VCaP (cell line): Measurements from ENCODE around the gene TNFRSF12A.

Source experiments
- H3K27ac ChIP-seq: fragments of 450-650 bp; 2 replicates; pipeline ENCODE4 v1.5.1; 2017
- TF ChIP-seq, protein P1 (sequence below): fragments of 450-650 bp; conservative IDR thresholded peaks from 2 replicates; pipeline ENCODE4 v1.5.1; 2017; ENCODE audit warnings: mild to moderate bottlenecking, moderate library complexity

The TNFRSF12A gene, protein sequence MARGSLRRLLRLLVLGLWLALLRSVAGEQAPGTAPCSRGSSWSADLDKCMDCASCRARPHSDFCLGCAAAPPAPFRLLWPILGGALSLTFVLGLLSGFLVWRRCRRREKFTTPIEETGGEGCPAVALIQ

DNA sequence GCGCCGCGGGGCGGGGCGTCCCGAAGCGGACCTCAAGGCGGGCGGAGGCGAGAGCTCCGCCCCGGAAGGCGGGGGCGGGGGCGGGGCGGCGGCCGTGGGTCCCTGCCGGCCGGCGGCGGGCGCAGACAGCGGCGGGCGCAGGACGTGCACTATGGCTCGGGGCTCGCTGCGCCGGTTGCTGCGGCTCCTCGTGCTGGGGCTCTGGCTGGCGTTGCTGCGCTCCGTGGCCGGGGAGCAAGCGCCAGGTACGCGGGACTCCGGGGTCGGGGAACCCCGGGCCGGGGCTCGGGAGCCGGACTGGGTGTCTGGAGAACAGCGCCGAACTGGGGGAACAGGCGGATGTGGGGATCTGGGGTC lies at the start of gene TNFRSF12A:
Gene TNFRSF12A (plus strand): TSS at position 122 of the 357 bp plus-strand sequence. CDS start 30 bp downstream, at position 152.
- H3K27ac ChIP-seq, result peak within 1 kb of the TSS; percentile 42; the same call in 1 of the 2 replicates
- TF ChIP-seq, protein P1, sequence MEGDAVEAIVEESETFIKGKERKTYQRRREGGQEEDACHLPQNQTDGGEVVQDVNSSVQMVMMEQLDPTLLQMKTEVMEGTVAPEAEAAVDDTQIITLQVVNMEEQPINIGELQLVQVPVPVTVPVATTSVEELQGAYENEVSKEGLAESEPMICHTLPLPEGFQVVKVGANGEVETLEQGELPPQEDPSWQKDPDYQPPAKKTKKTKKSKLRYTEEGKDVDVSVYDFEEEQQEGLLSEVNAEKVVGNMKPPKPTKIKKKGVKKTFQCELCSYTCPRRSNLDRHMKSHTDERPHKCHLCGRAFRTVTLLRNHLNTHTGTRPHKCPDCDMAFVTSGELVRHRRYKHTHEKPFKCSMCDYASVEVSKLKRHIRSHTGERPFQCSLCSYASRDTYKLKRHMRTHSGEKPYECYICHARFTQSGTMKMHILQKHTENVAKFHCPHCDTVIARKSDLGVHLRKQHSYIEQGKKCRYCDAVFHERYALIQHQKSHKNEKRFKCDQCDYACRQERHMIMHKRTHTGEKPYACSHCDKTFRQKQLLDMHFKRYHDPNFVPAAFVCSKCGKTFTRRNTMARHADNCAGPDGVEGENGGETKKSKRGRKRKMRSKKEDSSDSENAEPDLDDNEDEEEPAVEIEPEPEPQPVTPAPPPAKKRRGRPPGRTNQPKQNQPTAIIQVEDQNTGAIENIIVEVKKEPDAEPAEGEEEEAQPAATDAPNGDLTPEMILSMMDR, result no peak

DNA sequence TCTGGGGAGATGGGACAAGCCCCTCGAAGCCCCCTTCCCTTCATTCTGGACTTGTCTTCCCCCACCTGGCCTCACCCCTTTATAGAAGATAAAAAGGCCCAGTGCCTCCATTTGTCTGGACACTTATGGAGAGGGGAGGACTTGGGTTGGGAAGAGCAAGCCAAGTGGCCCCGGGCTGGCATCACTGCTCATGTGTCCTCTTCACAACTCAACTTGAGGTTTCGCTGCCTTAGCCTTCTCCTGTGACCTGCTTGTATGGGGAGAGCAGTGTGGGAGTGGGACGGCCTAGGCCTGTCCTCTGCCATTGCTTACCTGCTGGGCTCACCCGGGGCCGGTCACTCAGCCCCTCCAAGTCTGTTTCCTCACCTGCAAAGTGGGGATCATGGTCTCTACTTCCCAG lies 49.6 kb upstream of the TNFRSF12A start:
- TF ChIP-seq, protein P1, result no peak
- peak overlapping the region; percentile 76 for H3K27ac ChIP-seq

DNA sequence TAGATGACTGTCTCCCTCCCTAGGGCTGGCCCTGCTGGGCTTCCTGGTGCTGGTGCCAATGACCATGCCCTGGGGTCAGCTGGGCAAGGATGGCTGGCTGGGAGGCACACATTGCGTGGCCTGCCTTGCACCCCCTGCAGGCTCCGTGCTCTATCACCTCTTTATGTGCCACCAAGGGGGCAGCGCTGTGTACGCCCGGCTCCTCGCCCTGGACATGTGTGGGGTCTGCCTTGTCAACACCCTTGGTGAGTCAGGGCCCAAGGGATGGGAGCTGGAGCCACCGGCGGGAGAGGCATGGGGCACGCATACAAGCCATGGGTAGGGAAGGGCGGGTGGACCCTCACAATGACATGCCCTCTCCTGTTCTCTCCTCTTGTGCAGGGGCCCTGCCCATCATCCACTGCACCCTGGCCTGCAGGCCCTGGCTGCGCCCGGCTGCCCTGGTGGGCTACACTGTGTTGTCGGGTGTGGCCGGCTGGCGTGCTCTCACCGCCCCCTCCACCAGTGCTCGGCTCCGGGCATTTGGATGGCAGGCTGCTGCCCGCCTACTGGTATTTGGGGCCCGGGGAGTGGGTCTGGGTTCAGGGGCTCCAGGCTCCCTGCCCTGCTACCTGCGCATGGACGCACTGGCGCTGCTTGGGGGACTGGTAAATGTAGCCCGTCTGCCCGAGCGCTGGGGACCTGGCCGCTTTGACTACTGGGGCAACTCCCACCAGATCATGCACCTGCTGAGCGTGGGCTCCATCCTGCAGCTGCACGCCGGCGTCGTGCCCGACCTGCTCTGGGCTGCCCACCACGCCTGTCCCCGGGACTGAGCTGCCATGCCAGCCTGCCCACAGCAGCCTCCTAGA lies 48.8 kb upstream of the TNFRSF12A start:
- H3K27ac ChIP-seq, result peak overlapping the region; percentile 76
- TF ChIP-seq, protein P1, result no peak

DNA sequence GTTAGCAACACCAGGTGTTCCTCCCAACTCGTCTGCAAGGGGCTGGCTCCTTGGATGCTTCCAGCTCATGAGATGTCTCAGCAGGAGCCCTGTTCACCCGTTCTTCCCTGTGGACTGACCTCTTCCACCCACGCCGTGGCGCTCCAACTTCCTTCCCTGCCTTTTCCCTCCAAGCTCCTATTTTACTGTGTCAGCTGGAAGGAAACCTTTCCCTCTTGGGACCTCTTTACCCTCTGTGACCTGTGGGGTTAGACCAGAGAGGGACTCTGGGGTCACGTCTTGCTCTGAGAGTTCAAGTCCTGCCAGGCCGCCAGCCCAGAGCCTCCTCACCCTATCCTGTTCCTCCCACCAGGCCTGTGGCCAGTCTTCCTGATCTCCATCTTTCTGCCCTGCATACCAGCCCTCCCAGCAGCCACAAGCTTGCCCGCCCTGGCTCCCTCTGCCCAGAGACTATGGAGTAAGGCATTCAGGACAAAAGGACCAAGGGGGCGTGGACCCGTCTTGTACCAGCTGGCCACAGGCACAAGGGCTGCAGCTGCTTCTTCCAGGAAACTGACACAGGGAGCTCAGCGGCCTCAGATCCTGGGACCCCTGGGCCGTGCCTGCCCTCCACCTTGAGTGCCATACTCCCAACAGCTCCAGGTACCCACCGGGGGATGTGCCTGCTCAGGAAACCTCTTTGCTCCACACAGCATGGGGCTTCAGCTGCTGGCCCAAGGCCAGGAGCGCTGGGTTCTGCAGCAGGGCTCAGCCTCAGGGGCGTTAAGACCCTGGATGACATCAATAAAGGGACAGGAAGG lies 48.0 kb upstream of the TNFRSF12A start:
- H3K27ac ChIP-seq, result peak overlapping the region; percentile 76
- TF ChIP-seq, protein P1, result no peak

DNA sequence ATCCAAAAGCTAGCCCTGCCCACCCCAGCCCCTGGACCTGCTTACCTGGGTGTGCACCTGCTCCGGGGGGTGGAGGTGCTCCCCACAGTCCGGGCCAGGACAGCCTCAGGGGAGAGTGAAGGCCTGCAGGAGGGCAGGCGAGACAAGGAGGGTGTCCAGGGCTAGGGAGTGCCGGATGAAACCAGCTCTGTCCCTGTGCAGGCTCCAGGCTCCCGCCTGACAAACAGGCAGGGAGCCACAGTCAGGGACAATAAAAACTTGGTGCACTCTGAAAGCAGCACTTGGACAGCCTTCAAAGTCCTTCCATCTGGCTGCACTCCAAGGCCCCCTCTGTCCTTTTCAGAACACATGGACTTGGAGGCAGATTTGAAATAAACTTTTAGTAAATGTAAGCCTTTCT lies 47.1 kb upstream of the TNFRSF12A start:
- H3K27ac ChIP-seq, result peak overlapping the region; percentile 76

DNA sequence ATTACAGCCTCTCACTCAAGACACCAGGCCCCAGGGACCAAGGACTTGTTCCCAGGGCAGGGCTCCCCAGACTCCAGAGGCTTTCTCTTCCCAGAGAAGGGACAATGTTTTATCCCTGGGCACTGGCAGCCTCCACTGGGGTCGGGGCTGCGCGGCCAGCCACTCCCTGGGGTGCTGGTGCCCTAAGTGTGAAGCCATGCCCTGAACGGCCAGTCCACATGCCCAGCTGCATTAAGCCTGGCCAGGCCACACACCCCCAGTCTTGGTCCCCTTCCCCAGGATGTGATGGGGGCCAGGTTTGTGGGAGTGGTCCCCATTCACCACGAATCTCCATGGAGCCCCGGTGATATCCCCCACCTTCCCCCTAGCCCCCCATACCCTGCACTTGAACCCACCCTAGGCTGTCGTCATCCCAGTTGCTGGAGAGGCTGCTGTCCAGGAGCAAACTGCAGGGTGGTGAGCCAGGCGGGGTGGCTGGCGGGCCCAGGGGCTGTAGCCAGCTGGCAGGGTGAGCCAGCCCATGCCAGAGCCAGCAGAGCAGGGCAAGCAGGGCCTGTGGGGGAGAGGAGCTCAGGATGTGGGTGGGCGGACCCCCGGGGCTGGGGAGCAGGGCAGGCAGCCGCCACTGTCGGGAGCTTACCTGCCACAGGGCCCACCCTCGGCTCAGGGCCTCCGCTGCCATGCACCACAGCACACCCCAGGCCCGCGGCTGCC lies 46.4 kb upstream of the TNFRSF12A start:
- TF ChIP-seq, protein P1, result no peak
- H3K27ac ChIP-seq, result peak overlapping the region; percentile 76

More for the DNA sequence above, 47.1 kb upstream of the TNFRSF12A start:
- TF ChIP-seq, protein P1, result no peak
